Effector memory CD8-positive, alpha-beta T cell (primary cell): ENCODE results near the gene LRTM2.

Experiments
- ATAC-seq: fragments of 150-1000 bp; cut with Tn5 transposase; replicated peaks from 2 replicates; pipeline ENCODE4 v1.10.0; 2021; ENCODE audit warnings: mild to moderate bottlenecking, moderate library complexity
- DNase-seq, 3 experiments: peaks; one replicate each; pipeline ENCODE4 v3.0.0; 2021
- H3K27ac Mint-ChIP-seq, 2 donors: one replicate each; pipeline ENCODE4 v1.8.0; 2022; ENCODE audit warnings: mild to moderate bottlenecking in 2 of 2, mixed read lengths in 2 of 2, moderate library complexity in 2 of 2
- H3K27me3 Mint-ChIP-seq, 2 donors: one replicate each; pipeline ENCODE4 v1.8.0; 2022; ENCODE audit warnings: mixed read lengths in 2 of 2
- H3K36me3 Mint-ChIP-seq: one replicate; pipeline ENCODE4 v1.8.0; 2022; ENCODE audit warnings: mild to moderate bottlenecking, moderate library complexity, mixed read lengths; ENCODE audit not compliant: insufficient read depth
- H3K4me1 Mint-ChIP-seq, 2 donors: one replicate each; pipeline ENCODE4 v1.8.0; 2022; ENCODE audit warnings: low read depth in 2 of 2, mixed read lengths in 2 of 2
- H3K4me3 Mint-ChIP-seq, 2 donors: one replicate each; pipeline ENCODE4 v1.8.0; 2022; ENCODE audit warnings: mild to moderate bottlenecking in 2 of 2, mixed read lengths in 2 of 2, moderate library complexity in 2 of 2
- H3K9me3 Mint-ChIP-seq, 2 donors: one replicate each; pipeline ENCODE4 v1.8.0; 2022; ENCODE audit warnings: mixed read lengths in 2 of 2

The LRTM2 gene

DNA sequence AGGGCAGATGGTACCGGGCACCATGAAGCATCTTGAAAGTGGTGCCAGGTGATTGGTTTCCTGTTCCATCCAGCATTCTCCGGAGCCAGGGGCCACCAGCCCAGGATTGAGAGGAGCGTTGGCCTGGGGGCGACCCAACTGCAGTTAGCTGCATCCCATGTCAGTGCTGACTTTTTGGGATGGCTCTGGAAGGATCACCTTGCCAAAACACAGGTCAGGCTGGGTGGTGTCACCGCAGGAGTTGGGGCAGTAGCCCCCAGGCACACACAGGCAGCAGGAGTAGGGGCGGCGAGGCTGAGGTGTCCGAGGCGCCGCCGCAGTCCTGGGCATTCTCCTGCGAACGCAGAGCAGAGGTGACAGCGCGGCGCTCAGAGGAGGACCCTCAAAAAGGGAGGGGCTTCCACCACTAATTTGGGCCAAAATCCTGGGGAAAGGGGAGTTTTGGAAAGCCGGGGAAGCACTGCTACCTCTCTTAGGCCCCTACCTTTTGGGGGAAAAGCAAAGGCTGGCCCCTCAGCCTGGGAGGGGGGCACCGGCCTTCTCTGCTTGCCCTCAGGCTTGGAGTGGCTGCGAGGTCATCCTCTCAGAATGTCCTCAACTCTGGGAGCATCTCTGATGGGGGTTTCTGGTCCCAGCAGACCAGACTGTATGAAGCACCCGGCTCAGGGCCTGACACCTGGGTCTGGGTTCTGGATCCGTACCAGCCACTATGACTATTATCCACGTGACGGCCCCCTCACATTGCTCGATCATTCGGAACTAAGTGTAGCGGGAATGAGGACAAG lies 26.7 kb upstream of the LRTM2 start:
- Mint-ChIP-seq H3K4me3 (no peak overlapping the region), H3K4me1 (peaks cover 20 to 22% of the 10 kb centered on the region in 2 donors), H3K27me3 (no peaks in the 10 kb centered on the region), H3K36me3 (peaks cover 13% of the 10 kb centered on the region), H3K9me3 (no peaks in the 10 kb centered on the region), H3K27ac (peak overlapping the region; percentile 44 to 62)
- no peak for ATAC-seq
- DNase-seq, result no peak

DNA sequence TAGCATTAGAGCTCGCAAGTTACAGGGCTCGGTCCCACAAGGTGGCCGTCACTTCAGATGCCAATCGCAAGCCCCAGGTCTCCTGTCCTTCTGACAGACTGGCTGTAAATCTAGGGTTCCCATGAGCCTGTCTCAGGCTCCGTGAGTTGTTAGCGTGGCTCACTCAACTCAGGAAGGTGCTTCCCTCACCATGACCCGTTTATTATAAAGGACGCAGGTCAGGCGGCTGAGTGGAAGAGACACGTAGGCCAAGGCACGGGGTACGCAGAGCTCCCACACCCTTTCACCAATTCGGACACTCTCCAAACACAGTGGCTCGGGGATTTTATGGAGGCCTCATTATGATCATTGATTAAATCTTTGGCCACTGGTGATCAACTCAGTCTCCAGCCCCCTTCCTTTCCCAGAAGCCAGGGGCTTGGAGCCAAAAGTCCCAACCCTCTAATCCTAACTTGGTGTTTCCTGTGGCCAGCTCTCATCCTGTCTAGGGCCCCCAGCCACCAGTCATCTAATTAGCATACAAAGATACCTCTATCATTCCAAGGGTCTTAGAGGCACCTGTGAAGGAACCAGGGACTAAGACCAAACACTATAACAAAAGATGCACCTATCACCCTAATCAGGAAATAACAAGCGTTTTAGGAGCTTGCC lies 25.8 kb upstream of the LRTM2 start:
- DNase-seq (no peak), ATAC-seq (no peak)
- Mint-ChIP-seq H3K36me3 (peaks cover 15% of the 10 kb centered on the region), H3K4me3 (no peak overlapping the region), H3K27ac (no peak overlapping the region), H3K27me3 (no peaks in the 10 kb centered on the region), H3K4me1 (peaks cover 20 to 26% of the 10 kb centered on the region in 2 donors), H3K9me3 (no peaks in the 10 kb centered on the region)

DNA sequence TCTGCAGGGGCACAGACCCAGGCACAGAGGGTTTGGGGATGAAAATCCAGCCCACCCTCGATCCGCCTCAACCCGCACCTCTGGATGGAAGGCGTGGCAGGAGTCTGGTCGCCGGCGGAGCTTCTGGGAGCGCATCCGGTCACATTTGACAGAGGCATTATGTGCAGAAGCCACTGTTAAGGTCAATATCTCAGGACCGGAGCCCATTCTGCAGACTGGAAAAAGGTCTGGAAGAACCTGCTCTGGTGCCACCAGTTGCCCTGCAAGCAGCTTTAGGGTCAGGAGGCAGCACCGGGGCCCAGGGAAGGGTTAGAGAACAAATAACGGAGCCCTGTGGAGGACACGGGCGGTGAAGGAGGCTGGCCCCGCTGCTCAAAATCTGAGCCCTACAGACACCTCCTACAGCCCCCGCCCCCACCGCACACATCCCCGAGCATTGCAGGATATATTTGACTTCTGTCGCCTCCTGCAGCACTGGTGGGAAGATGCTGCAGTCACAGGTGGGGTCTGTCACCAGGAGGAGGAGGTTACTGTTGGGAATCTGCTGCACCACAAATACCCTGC lies 25.1 kb upstream of the LRTM2 start:
- H3K27ac Mint-ChIP-seq, result peak overlapping the region in 1 of 2 donors; percentile 67
- ATAC-seq, result no peak

DNA sequence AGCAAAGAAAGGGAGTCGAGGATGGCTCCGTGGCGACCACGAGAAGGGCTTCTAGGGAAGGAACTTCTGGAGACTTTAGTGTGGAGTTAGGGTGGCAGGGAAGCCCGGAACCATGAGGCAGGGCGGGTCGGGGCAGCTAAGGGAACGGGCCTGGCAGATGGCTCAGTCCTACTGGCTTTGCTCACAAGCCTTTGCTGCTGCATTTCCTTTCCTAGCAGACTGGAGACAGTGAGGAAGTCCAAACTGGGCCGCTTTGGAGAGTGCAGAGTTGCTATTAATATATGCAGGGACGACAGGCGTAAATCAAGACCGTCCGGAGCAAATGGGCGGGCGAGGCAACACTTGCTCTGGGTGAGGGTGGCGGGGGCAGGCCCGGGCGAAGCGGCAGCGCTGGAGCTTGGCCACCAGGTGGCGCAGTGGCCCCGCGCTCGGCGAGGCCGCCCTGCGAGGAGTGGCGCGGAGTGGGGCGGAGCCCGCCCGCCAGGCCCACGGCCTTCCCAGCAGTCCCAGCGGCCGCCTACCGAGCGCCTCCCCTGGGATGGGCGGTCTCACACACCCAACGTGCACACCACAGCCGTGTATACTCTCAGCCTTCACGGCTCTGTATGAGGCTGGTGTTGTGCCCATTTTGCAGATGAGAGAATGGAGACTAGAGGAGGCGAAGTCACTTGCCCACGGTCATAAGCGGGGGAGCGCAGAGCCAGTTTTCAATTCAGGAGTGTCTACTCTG lies 24.4 kb upstream of the LRTM2 start:
- Mint-ChIP-seq H3K4me1 (peaks cover 19 to 29% of the 10 kb centered on the region in 2 donors), H3K27ac (peak overlapping the region; percentile 67 to 68), H3K9me3 (no peaks in the 10 kb centered on the region), H3K27me3 (no peaks in the 10 kb centered on the region), H3K4me3 (peak overlapping the region; percentile 84), H3K36me3 (peaks cover 15% of the 10 kb centered on the region)
- ATAC-seq (peak; percentile 93), DNase-seq (peak; percentile 91 to 95 (median 91))

More for the DNA sequence above, 25.1 kb upstream of the LRTM2 start:
- H3K36me3 Mint-ChIP-seq, result peaks cover 15% of the 10 kb centered on the region
- peak overlapping the region; percentile 84 for H3K4me3 Mint-ChIP-seq
- peaks cover 20 to 31% of the 10 kb centered on the region in 2 donors for H3K4me1 Mint-ChIP-seq
- no peaks in the 10 kb centered on the region for H3K27me3 Mint-ChIP-seq
- no peak for DNase-seq
- no peaks in the 10 kb centered on the region for H3K9me3 Mint-ChIP-seq

DNA sequence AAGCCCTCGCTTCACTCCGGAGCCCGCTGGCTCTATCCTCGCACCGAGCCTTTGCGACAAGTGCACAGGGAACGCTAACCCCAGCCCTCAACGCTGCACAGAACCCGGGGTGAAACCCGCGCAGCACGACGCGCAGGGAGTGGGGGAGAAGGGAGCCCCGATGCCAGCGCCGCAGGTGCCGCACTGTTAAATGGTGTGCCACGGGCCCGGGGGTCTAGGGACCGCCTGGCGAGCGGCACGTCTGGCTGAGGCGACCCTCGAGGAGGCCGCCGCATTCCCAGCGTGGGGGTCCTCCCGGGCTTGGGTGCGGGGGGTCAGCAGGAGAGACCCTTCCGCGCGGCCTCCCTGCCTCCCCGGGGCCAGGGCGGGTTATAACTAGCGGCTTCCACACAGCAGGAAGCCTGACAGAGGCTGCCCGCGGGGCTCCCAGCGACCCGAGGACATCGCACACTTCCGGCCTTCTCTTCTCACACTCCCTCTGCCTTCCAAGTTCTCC lies 23.8 kb upstream of the LRTM2 start:
- peaks cover 13 to 23% of the 10 kb centered on the region in 2 donors for H3K4me1 Mint-ChIP-seq
- peak in 2 of 3 experiments; percentile 26 to 38 for DNase-seq
- peak overlapping the region; percentile 84 for H3K4me3 Mint-ChIP-seq
- H3K27ac Mint-ChIP-seq, result peak overlapping the region; percentile 67 to 68
- H3K9me3 Mint-ChIP-seq, result no peaks in the 10 kb centered on the region
- peak; percentile 42 for ATAC-seq
- no peaks in the 10 kb centered on the region for H3K27me3 Mint-ChIP-seq
- peaks cover 15% of the 10 kb centered on the region for H3K36me3 Mint-ChIP-seq

DNA sequence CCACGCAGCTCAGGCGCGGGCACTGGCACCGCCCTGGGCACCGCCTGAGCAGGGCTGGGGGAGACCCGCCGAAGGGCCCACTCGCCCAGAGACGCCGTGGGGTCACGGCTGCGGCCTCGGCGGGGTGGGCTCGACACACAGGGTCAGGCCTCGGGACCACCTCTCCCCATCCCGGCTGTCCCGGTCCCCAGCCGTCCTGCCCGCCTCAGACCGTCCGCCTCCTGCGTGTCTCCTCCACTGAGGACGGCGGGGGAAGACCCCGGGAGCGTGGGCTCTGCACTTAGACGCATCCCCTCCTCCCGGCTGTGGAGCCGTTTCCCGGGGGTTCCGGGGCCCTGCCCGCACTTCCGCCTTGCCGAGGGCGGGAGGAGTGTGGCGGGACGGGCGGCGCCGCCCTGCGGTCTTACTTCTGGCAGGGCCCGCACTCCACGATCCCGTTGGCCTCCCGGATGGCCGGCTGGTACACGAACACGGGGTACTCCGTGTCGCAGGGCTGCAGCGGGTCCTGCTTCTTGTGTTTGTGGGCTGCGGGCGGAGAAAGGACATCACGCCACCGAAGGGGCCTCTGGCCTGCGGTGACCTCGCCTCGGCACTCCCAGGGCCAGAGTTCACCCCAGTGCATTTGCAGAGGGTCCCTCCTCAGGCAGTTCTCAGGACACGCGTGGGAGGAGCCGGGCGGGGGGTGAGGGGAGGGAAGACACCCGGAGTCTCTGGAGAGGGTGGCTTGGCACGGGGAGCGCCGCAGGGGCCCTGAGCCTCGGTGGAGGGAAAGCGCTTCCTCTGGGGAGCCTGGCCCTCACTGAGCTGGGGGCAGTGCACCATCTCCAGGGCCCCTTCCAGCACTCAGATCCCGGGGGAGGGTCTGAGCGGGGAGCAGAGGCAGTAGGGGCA lies 23.1 kb upstream of the LRTM2 start:
- H3K27ac Mint-ChIP-seq, result peak overlapping the region; percentile 65 to 68
- no peaks in the 10 kb centered on the region for H3K27me3 Mint-ChIP-seq
- DNase-seq (peak; percentile 31 to 38 (median 36)), ATAC-seq (peak; percentile 9)
- peak overlapping the region; percentile 84 for H3K4me3 Mint-ChIP-seq
- no peaks in the 10 kb centered on the region for H3K9me3 Mint-ChIP-seq
- peaks cover 15% of the 10 kb centered on the region for H3K36me3 Mint-ChIP-seq
- H3K4me1 Mint-ChIP-seq, result peaks cover 9 to 18% of the 10 kb centered on the region in 2 donors

DNA sequence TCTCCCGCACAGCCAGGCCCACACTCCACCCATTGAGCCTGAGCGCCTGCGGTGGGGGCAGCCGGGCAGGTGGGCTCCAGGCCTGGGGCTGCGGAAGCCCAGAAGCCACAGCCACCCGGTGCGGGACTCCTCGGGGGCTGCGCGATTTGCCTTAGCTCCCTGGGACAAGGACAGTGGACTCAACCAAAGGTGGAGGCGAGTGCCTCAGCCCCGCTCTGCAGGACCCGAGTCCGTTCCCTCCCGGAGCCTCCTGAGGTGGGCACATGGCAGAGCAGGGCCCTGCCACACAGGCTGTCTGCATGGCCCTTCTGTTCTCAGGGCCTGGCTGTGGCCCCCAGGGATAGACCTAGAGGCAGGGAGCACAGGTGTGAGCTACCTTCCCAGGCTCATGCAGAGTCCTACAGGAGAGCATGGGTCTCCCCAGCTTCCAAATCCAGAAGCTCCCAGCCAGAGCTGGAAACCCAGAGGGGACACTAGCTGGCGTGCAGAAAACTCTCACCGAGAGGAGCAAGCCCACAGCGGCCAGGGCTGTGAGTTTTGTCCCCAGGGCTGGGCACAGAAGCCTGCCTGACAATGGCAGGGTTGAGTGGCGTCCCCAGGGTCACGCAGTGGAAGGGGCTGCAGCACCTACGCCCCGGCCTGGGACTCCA lies 22.2 kb upstream of the LRTM2 start:
- Mint-ChIP-seq H3K27ac (peak overlapping the region in 1 of 2 donors; percentile 65), H3K36me3 (peaks cover 15% of the 10 kb centered on the region), H3K9me3 (no peaks in the 10 kb centered on the region), H3K4me1 (peaks cover 9 to 18% of the 10 kb centered on the region in 2 donors), H3K4me3 (peak overlapping the region in 1 of 2 donors; percentile 84), H3K27me3 (no peaks in the 10 kb centered on the region)
- DNase-seq, result no peak
- ATAC-seq, result no peak

DNA sequence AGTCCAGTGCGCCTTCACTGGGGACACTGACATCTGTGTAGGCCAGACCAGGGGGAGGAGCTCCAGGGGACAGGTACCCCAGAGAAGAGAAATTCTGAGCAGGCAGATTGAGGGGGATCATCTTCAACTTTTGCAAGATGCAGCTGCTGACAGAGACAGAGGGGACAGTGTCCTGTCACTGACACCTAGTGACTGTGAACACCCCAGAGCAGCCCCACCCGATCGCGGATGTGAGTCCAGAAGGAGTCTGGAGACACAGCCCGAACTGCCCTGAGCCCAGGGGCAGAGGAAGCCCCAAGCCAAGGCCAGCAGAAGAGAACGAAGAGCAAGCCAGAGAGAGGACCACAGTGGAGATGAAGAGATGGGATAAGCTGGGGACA lies 21.7 kb upstream of the LRTM2 start:
- Mint-ChIP-seq H3K4me3 (no peak overlapping the region), H3K4me1 (peaks cover 9 to 18% of the 10 kb centered on the region in 2 donors)

DNA sequence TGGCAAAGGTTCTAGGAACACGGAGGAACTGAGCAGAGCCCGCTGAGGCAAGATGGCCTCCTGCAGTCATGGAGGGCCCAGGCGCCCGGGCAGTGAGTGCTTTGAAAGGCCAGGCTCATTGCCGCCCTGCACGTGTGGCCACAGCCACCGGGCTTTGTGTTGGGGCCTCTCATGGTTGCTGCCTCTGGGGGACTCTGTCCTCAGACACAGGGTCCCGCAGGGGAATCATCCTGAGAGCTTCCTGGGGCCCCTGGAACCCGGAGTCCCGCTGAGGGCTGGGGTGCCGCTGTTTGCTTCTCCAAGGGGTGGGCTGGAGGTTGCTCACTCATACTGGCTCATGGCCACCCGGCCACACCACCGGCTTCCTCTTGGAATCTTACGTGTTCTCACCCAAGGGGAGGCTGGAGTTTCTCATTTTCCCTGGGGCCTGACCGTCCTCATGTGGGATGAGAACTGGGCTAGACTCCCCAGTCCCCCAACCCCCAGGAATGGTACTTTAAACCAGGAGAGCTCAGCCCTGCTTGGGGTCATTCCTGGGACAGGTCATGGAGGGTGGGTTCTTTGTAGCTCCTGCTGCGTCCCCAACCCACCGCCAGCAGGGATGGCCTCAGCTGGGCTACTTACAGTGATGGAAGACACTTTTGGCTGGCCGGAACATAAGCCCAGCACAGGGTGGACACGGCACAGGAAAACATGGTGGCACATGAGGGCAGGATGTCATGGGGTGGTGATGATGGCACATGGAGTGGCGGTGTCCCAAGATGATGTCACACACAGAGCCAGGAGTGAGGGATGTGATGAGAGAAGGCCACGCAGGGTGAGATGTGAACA lies 21.1 kb upstream of the LRTM2 start:
- no peak for ATAC-seq
- Mint-ChIP-seq H3K4me1 (peaks cover 9 to 18% of the 10 kb centered on the region in 2 donors), H3K36me3 (peaks cover 15% of the 10 kb centered on the region), H3K27ac (peak overlapping the region; percentile 16 to 68), H3K4me3 (no peak overlapping the region), H3K9me3 (no peaks in the 10 kb centered on the region), H3K27me3 (no peaks in the 10 kb centered on the region)
- DNase-seq, result no peak

More for the DNA sequence above, 21.7 kb upstream of the LRTM2 start:
- H3K27me3 Mint-ChIP-seq, result no peaks in the 10 kb centered on the region
- no peaks in the 10 kb centered on the region for H3K9me3 Mint-ChIP-seq
- H3K36me3 Mint-ChIP-seq, result peaks cover 15% of the 10 kb centered on the region
- ATAC-seq (no peak), DNase-seq (no peak)
- H3K27ac Mint-ChIP-seq, result no peak overlapping the region

DNA sequence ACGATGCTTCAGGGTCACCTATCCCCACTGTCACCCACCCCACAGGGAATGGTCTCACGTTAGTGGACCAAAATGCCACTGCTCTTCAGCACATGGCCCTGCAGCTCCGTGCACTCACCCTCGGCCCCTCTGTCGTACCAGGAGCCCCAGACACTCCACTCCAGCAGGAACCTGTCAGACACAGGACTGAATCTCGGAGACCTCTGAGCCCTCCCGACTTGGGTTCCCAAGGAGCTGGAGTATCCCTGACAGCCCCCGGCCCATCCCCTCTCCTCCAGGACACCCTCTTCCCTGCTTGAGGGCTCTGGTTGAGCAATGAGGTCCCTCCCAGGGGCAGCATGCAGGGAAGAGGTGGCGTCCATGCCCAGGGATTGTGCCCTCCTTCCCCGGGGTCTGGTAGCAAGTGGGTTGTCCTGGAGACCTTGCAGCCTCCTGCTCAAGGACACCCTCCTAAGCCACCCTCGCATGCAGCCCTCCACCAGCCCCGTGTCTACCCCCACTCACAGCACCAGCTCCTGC lies 20.4 kb upstream of the LRTM2 start:
- Mint-ChIP-seq H3K4me3 (no peak overlapping the region), H3K27me3 (no peaks in the 10 kb centered on the region), H3K36me3 (peaks cover 15% of the 10 kb centered on the region), H3K4me1 (peaks cover 14 to 23% of the 10 kb centered on the region in 2 donors), H3K27ac (peak overlapping the region; percentile 16 to 68), H3K9me3 (peaks cover 0 to 1% of the 10 kb centered on the region in 2 donors)
- no peak for DNase-seq
- no peak for ATAC-seq
